Stimulated activated CD4-positive, alpha-beta T cell treated with anti-CD3 and anti-CD28 coated beads, Interleukin-15, amount 100 ng/mL, for 1 hour (primary cell): ENCODE results near the gene PHETA1.
"Not testable (repeated sequence)": the region's sequence is repeated elsewhere in the genome, so short reads cannot be mapped to it uniquely, and the experiment has no call there.

Source experiments
- DNase-seq, 2 donors: peaks; one replicate each; pipeline ENCODE4 v3.0.0-alpha.2; 2020; ENCODE audit warnings: low read depth in 1 of 2, low spot score in 1 of 2

The PHETA1 gene

DNA sequence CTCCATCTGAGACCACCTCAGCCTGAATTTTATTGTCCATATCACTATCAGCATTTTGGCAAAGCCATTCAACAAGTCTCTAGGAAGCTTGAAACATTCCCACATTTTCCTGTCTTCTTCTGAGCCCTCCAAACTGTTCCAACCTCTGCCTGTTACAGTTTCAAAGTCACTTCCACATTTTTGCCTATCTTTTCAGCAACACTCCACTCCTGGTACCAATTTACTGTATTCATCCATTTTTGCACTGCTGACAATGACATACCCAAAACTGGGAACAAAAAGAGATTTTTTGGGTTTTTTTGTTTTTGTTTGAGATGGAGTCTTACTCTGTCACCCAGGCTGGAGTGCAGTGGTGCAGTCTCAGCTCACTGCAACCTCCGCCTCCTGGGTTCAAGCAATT lies 4.3 kb upstream of the PHETA1 start:
- DNase-seq = not testable (repeated sequence)

DNA sequence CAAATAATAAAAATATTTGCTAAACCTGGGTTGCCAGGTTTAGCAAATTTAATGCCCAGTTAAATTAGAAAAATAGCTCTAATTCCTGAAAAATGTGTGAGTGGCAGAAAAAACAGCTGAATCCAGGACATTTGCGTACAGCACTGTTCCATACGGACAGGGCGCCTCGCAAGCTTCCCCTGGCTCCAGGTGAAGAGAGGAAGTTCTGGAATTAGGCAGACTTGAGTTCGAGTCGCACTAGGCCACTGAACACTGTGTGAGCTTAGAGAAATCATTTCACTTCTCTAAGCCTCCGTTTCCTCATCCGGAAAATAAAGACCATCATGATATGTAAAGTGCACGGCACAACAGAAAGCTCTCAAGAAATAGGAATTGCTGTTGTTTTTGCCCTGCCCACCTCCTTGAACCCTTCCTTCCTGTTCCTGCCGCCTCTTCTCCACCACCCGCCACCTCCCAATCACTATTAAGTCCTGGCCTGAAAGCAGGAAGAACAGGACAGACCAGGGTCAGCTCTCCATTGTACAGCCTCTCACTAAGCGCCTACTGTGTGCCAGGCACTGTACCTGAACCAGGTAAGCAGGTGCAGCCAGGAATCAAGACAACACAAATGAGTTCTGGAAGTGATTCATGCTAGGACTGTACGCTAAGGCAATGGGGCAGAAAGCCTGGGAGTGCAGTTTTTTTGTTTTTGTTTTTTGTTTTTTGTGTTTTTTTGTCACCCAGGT lies 763 bp upstream of the PHETA1 start:
- DNase-seq = no peak

DNA sequence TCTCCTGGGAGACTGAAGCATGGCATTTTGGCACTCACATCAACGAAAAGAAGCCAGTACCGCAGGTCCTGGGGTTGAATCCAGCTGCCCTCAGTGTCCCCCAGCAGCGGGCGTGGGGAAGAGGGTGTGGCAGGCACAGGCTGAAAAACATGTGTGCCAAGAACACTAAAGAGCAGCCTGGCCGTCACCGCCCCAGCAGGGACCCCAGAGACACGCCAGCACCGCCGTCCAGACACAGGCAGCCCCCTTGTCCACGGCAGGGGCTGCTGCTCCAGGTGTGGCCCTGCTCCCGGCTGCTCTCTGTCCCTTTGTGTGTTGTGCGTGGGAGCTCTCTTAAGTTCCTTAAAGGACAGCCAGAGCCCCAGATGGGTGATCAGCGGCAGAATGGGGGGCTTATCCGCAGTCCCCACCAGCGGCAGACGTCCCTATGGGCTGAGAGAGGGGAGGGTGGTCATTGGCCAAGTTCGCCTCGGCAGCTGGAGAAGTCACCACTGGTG lies 556 bp downstream of the PHETA1 start:
- DNase-seq = no peak

DNA sequence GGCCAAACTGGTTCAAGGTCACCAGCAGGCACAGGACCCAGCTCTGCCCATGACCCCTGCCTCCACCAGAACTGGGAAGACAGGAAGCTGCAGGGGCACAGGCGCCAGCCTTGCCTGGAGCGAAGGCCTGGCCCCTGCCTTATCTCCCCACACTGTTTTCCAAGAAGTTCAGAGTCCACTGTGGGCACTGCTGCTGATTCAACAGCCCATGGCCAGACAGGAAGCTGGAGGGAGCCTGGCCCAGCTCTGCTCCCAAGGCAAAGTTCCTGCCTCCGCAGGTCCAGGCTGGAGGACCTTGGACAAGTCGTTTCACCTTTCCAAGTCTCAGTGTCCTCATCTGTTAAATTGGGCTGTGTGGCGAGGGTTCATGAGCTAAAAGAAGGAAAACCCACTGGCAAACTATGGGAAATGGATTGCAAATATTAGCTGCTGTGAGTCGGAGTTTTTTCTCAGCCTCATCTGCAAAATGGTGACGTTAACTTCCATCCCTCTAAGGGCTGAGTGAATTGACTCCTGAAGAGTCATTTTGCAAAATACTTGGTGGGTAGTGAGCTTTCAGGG lies 1.2 kb downstream of the PHETA1 start:
- DNase-seq = no peak

DNA sequence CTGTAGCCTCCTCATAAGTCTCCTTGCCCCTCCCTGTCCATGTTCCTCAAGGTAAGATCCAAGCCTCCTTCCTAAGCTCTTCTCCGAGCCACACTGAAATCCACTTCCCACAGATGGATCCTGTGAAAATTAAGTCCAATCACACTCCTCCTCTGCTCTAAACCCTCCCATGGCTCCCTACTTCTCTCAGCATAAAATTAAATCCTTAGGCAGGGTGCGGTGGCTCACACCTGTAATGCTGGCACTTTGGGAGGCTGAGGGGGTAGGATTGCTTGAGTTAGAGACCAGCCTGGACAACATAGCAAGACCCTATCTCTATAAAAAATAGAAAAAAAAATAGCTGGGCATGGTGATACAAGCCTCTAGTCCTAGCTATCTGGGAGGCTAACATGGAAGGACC lies 2.3 kb downstream of the PHETA1 start:
- DNase-seq = no peak

DNA sequence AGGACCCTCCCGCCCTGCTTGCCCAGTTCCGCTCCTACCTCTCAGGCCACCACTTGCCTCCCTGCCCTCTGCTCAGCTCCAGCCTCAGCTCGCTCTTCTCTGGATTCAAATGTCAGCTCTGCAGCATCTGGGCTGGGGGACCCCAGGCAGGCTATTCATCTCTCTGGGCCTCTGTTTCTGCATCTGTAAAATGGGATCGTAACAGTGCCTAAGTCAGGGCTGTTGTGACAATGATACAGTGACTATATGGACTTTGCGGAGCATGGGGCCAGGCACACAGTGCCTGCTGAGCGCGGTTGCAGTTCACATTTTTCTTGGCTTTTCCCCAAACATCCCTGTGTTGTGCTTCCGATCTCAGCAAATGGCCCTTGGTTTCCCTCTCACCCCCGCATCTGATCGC lies 2.8 kb downstream of the PHETA1 start:
- no peak for DNase-seq

DNA sequence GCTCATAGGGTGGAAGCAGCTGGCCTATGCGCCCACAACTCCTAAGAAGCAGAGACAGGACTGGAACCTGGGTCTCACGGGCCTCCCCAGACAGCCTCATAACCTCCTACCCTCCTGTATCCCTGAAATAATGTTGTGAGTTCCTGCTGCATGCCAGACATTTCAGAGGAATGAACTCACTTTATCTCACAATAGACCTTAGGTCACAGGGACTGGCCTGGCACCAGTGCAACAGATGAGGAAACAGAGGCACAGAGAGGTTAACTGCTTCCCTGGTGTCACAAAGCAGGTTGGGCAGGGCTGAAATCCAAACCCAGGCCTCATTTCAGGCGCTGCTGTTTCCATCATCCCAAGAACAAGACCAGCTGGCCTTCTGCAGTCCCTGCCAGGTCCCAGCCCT lies 5.3 kb downstream of the PHETA1 start:
- DNase-seq = no peak

DNA sequence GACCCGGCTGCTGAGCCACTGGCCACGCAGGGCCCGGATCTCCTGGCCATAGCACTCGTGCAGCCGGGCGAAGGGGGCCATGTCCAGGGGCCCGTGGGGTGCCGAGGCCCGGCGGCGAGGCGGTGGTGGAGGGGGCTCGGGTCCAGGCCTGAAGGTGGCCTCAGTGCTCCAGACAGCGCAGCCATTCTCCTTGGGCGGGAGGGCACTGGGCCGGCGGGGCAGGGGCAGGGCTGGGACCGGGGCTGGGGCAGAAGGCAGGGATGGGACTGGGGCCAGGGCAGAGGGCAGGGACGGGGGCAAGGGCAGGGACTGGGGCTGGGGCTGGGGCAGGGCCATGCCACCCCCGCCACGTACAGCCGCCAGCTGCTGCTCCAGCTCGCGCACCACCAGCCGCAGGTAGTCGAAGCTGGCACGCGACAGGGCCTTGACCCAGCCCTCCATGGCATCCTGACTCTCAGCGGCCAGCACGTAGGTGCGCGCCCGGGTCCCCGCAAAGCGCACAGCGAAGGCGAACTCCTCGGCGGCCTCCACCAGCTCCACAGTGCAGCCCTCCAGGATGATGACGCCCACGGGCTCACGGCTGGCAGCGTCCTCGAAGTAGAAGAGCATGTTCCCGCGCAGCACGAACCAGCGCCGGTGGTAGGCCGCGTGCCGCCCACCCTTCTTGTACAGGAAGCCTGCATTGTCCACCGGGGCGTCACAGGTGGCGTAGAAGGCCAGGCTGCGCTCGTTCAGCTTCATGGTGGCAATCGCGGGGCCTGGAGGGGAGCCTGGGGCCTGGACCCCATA lies 6.0 kb downstream of the PHETA1 start:
- DNase-seq = no peak

DNA sequence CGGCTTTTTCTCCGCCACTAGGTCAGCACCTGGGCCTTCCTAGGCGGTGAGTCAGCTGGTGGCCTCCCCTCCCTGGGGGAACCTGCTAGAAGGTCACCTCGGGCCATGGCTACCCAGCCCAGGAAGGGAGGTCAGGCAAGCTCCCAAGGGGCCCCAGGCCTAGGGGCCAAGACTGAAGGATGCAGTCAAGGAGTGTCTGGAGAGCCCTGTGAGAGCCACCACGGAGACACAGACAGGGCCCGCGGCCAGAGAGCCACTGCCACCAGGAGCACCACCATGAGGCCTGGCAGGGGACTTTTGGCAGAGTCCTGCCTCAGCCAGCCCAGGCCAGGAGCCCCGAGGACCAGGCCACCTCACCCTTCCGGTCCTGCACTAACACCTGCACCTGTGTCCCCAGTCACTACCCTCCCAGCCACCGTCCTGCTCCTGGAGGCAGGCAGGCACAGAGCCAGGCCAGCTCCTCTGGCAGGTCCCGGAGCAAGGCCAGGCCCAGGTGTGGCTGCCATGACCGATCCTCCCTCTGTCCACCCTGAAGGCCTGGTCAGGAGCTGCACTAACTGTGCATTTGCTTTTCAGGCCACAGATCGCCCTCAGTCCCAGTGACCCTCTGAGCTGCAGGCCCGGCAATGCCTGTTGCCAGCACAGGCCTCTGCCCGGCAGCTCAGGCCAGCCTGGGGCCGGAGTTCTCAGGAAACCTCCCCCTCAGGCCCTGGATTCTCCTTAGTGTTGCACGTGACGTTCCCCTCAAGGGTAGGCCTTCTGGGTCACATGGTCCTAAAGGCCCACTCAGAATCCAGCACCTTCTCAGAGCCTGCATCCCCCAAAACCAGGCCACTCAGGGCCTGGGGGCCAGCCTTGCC lies 6.9 kb downstream of the PHETA1 start:
- no peak for DNase-seq

DNA sequence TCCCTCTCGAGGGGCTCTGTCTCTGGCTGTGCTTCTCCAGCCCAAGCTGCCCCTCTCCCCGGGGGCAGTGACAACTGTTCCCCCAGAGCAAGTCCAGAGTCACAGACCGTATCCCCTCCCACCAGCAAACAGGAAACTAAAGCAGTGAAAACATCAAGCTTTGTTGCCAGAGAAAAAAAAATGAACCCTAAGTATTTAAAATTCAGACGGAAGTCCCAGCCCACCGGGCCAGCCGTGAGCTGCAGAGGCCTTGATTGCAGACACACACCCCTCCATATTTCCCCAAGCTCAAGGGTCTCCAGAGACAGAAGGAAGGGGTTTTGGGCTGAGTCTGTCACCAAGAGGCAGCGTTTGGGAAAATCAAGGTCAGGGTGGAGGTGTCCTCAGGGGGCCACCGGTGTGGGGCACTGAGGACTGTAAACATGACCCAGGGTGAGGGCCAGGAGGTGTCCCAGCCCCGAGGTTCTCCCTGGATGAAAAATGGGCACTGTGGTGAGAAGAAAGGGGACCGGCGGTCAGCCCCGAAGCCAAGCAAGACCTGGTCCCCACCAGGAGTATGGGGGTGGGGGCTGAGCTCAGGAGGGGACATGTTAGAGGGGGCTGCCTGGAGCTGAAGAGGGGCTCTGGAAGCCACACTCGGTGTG lies 7.7 kb downstream of the PHETA1 start:
- DNase-seq = no peak

DNA sequence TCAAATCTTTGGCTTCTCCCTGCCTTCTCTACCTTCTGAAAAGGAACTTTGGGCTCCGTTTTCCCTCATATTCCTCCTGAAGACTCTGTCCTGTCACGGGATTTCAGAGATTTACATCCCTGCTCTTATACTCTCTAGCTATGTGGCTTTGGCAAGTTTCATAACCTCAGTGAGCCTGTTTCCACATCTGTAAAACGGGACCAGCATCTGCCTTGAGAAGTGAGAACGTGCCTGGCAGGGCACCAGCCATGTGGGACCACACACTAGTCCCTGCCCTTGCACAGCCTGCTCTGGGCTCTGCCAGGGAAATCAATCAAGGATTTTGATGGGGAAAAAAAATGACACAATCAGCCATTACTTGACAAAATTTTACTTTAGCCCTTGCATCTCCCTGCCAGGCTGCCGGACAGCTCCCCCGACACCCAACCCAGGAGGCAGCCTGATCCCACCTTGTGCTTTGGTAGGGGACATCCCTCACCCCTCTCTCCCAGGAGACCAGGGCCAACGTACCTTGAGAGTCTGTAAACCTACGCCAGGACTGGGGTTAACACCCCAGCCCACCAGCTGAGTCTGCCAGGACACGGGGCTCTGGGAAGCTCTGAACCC lies 8.5 kb downstream of the PHETA1 start:
- no peak for DNase-seq

DNA sequence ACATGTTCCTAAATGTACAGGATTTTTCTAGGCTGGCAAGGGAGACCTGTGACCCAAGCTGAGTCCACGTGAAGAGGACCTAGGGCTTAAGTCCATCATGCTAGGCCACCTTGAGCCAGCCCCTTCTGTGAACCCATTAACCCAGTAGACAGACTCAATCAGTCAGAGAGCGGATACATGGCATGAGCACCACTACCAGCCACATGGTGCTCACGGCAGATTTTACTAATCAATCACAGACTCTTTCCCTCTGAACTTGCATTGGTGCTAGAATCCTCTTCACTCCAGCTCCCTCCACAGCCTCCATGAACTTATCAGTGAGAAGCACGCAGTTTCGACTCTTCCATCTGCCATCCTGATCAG lies 9.0 kb downstream of the PHETA1 start:
- DNase-seq = no peak

DNA sequence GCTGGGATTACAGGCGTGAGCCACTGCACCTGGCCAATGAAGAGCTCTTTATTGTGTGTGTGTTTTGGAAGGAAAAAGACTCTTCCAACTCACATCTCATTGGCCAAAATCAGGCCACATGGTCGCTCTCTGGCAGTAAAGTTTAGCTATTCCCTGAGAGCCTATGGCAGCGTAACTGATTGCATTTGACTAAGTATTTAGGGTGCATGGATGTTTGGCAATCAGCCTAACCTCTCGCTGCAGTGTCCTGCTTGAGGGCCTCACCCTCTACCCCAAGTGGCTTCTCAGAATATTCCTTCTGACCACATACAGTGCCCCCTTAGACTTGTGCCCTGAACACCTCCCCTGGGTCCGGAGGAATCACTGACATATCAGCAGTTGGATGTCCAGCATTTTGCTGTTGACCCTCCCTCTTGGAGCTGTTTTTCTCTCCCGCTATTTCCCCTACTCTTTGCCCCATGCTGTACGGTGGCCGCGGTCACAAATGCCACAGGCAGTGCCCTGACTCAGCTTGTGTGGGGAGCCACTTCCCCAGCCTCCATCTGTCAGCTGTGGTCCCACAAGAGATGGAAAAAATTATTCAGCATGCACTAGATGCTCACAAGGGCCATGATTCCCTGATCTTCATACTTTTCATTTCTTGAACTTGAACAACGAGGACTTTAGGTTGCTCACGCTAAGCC lies 9.5 kb downstream of the PHETA1 start:
- no peak for DNase-seq

DNA sequence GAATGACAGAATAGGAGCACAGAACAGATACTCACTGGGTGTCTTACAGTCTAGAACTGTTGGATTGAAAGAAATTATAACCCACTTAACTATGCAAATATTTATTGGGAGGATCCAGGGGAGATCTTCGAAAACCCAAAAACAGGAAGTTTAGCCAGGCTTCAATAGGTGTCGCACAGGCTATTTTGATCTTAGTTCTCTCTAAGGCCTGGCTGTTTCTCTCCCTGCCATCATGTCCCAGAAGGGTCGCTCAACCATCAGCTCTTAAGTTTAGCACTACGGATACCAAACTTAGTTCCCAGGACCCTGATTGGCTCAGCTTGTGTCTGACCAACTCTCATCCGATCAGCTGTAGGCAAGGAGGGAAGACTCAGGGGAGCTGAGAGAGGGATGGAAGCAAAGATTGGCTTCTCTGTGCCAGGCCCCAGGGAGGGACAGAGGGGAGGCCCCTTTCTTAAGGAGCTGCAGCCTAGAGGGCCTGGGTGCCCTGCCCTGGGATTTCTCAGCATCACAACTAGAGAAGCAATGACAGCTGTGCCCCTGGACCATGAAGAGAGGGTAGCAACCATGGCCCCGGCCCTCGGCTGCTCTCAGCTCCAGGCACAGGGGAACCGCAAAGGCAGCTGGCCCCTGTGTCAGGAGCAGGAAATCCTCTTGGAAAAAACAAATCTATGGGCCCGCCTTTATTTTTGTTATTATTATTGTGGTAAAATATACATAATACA lies 13.5 kb downstream of the PHETA1 start:
- DNase-seq = no peak

DNA sequence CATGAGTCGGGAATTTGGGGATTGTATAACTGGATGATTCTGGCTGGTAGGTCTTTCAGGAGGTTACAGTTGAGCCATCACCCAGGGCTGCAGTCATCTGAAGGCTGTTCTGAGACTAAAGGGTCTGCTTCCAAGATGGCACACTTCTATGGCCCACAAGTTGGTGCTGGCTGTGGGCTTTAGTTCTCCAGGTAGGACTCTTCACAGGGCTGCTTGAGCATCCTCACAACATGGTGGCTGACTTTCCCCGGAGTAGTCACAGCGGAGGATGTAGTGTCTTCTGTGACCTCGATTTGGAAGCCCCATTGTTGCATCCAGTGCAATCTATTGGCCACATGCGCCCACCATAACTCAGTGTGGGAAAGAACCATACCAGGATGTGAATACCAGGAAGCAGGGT lies 14.4 kb downstream of the PHETA1 start:
- DNase-seq = no peak

DNA sequence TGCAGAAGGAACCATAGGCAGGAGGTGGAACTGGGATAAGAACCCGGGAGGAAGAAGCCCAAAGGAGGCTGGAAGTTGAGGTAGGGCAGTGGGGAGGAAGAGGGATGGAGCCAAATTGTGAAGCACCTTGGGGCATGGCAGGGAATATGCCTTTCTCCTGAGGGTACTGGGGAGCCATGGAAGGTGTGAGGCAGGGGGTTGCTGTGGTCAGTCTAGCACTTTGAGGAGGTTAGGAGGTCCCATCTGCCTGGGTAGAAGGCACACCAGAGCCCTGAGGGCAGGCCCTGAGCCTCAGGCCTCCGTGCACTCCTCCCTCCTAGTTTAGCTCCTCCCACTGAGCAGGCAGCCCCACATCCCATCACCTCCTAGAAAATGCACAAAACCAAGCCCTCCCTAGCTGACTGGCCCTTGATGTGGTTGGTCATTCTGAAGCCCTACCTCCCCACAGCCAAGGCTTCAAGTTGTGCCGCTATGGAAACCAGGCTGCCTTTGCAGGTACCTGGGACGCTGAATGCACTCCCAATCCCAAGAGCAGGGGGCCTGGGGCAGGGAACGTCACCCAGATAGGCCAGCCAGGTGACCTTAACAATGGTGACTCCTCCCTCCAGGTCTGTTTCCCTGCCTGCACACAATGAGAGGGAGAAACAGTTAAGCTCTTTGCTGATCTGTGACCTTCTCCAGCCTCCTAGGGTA lies 15.1 kb downstream of the PHETA1 start:
- no peak for DNase-seq

DNA sequence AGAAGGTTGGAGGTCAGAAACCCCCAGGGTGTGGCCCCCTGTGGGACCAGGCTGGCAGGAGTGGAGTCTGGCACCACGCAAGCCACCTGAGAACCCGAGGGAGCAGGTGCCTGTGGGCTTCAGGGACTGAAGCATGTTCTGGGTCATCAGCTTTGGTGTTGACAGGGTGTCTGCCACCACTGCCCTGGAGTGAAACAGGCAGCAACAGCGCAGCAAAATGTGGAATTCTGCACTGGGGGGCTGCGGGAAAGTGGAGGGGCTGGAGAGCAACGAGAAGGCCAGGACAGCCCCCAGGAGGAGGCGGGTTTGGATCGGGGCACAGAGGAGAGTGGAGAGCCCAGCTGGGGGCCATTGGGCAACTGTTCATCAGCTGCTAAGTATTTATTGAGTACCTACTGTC lies 15.9 kb downstream of the PHETA1 start:
- DNase-seq = no peak

DNA sequence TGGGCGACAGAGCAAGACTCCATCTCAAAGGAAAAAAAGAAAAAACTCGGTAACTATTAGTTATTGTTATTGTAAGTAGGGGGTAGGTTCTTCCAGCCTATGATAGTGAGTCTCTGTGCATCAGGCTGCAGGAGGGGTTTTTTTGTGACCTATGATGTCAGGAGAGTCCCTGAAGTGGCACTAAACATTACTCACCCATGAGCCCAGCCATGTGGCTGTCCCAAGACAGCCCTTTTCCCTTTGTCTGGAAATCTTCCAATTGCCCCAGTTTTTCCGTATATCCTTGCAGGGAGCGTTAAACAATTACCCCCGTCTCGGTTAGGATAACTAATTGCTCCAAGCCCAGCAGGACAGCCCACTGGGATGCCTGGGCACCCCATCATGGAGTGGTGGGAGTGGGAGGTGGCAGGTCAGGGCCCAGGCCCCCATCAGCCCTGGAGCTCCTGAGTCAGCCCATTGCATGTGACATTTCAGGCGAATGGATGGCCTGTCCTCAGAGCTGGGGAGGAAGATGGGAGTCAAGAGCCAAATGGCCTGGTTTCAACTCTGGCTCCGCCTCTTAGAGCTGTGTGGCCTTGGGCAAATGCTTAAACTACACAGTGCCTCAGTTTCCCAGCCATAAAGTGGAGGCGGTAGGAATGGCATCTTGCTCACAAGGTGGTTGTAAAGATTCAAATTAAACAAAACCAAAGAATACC lies 16.4 kb downstream of the PHETA1 start:
- DNase-seq = no peak
